OCI-LY1 (cell line): Measurements from ENCODE around the gene TET1.
"Not testable (repeated sequence)": the region's sequence is repeated elsewhere in the genome, so short reads cannot be mapped to it uniquely, and the experiment has no call there.

Experiments used
- EZH2 ChIP-seq: fragments of 200-600 bp; sonication (generic), shearing (Covaris generic); IDR thresholded peaks from 2 replicates; pipeline ENCODE4 v1.8.0; 2017; ENCODE audit warnings: borderline replicate concordance, mixed run types, mild to moderate bottlenecking, antibody characterized with exemption, low read length, moderate library complexity, mixed read lengths
- TF ChIP-seq, protein P1 (sequence below): fragments of 200-600 bp; sonication (generic), shearing (Covaris generic); IDR thresholded peaks from 2 replicates; pipeline ENCODE4 v1.5.1; 2017; ENCODE audit warnings: mild to moderate bottlenecking, antibody characterized with exemption, low read length, moderate library complexity, mixed read lengths

DNA sequence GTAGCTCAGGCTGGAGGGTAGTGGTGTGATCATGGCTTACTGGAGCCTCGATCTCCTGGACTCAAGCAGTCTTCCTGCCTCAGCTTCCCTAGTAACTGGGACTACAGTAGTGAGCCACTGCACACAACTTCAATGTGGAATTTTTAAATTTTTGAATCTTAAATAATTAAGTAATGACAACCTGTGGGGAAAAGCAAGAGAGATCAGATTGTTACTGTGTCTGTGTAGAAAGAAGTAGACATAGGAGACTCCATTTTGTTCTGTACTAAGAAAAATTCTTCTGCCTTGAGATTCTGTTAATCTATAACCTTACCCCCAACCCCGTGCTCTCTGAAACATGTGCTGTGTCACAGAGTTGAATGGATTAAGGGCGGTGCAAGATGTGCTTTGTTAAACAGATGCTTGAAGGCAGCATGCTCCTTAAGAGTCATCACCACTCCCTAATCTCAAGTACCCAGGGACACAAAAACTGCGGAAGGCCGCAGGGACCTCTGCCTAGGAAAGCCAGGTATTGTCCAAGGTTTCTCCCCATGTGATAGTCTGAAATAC is 34.6 kb upstream of the TET1 start:
- TF ChIP-seq, protein P1, sequence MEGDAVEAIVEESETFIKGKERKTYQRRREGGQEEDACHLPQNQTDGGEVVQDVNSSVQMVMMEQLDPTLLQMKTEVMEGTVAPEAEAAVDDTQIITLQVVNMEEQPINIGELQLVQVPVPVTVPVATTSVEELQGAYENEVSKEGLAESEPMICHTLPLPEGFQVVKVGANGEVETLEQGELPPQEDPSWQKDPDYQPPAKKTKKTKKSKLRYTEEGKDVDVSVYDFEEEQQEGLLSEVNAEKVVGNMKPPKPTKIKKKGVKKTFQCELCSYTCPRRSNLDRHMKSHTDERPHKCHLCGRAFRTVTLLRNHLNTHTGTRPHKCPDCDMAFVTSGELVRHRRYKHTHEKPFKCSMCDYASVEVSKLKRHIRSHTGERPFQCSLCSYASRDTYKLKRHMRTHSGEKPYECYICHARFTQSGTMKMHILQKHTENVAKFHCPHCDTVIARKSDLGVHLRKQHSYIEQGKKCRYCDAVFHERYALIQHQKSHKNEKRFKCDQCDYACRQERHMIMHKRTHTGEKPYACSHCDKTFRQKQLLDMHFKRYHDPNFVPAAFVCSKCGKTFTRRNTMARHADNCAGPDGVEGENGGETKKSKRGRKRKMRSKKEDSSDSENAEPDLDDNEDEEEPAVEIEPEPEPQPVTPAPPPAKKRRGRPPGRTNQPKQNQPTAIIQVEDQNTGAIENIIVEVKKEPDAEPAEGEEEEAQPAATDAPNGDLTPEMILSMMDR, result not testable (repeated sequence)
- TF ChIP-seq EZH2, result not testable (repeated sequence)
